AG04450 (cell line): ENCODE measurements around the gene GNB3. TPM values are rescaled to one million over a fixed set of nuclear protein-coding genes. Genes with fewer than 3 reads are reported as not detected.

Experiments
- CTCF ChIA-PET: fragments of 300-600, 350-600 bp; formaldehyde crosslinking; extraction: SDS; loops from one replicate; lab custom pipeline; 2022; ENCODE audit warnings: antibody characterized with exemption, inconsistent platforms; lab: Charles Lee
- POLR2A ChIA-PET: fragments of 350-600 bp; formaldehyde crosslinking; extraction: SDS; loops from one replicate; lab custom pipeline; 2021; ENCODE audit warnings: antibody characterized with exemption, inconsistent platforms; lab: Yijun Ruan, JAX
- DNase-seq: peaks from one replicate; pipeline ENCODE4 v3.0.0-alpha.2; 2011; ENCODE audit warnings: low read depth, low spot score
- H3K27ac ChIP-seq: one replicate; pipeline ENCODE4 v1.5.1; 2012; ENCODE audit warnings: low read depth, low read length, control low read depth
- H3K27me3 ChIP-seq: one replicate; pipeline ENCODE4 v1.6.0; 2012; ENCODE audit warnings: low read length; ENCODE audit not compliant: control insufficient read depth, insufficient read depth
- H3K4me3 ChIP-seq: 2 replicates; pipeline ENCODE4 v1.5.1; 2011; ENCODE audit warnings: mild to moderate bottlenecking, low read depth, low read length, control low read depth
- H3K9me3 ChIP-seq: 2 replicates; pipeline ENCODE4 v1.5.1; 2012; ENCODE audit warnings: low read length; ENCODE audit not compliant: control insufficient read depth, insufficient read depth
- polyA plus RNA-seq: library from polyadenylated mRNA; depleted of rRNA; stranded (reverse); fragments of >200 nt; gene quantifications from 2 replicates; pipeline ENCODE4 v1.2.3, GENCODE V29; 2011
- TF ChIP-seq, protein P1 (sequence below): IDR thresholded peaks from 2 replicates; pipeline ENCODE4 v1.5.1; 2011; ENCODE audit warnings: low read depth, low read length, control low read depth, inconsistent platforms

The GNB3 gene
- polyA plus RNA-seq, 1 experiment, result 3.6 TPM

DNA sequence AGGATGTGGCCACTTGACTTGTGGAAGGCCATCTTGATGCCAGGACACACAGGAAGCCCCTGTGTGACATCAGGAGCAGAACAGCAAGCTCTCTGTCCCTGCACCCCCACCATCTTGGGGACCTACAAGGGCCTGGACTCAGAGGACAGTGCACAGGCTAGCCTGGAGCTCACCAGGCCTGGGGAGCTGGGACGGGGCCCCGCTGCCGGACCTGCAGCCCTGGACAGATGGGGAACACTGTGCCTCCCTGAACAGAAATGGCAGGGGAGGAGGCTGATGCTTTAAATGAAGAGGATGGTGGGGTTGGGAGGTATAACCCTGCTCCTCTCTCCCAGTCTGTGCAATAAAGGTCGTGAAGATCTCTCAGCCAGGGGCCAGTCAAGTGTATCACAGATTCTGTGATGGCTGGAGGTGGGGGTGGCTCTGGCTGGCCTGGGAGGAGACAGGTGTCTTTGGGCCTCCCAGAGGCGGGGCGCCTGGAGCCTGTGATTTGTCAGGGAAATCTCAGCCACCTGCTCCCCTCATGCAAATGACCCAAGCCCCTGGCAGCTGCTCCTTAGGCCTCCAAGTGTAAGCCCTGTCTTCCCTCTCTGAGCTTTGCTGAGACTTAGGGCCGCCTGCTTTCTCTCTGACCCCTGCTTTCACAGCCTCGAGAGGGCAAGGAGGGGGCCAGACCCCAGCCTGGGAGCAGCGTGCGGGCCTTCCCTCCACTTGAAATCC lies 1.1 kb upstream of the GNB3 start:
- POLR2A ChIA-PET, result interaction anchor here (0.9 to 3.3 kb wide), 3 partner anchors 10 to 12 kb away, joined by 3 to 14 read pairs (median 6); partner anchors contain the start of genes CDCA3, P3H3 and USP5
- Histone ChIP-seq H3K9me3 (no peaks in the 10 kb centered on the region; the same call in 1 of the 2 replicates), H3K27me3 (no peaks in the 10 kb centered on the region), H3K27ac (no peak overlapping the region), H3K4me3 (no peak overlapping the region)
- DNase-seq, result no peak
- CTCF ChIA-PET, result interaction anchor here (1.0 to 1.8 kb wide), 4 partner anchors 30 to 227 kb away, joined by 3 to 8 read pairs (median 4); partner anchors contain the start of gene MLF2
- TF ChIP-seq, protein P1, sequence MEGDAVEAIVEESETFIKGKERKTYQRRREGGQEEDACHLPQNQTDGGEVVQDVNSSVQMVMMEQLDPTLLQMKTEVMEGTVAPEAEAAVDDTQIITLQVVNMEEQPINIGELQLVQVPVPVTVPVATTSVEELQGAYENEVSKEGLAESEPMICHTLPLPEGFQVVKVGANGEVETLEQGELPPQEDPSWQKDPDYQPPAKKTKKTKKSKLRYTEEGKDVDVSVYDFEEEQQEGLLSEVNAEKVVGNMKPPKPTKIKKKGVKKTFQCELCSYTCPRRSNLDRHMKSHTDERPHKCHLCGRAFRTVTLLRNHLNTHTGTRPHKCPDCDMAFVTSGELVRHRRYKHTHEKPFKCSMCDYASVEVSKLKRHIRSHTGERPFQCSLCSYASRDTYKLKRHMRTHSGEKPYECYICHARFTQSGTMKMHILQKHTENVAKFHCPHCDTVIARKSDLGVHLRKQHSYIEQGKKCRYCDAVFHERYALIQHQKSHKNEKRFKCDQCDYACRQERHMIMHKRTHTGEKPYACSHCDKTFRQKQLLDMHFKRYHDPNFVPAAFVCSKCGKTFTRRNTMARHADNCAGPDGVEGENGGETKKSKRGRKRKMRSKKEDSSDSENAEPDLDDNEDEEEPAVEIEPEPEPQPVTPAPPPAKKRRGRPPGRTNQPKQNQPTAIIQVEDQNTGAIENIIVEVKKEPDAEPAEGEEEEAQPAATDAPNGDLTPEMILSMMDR, result no peak

DNA sequence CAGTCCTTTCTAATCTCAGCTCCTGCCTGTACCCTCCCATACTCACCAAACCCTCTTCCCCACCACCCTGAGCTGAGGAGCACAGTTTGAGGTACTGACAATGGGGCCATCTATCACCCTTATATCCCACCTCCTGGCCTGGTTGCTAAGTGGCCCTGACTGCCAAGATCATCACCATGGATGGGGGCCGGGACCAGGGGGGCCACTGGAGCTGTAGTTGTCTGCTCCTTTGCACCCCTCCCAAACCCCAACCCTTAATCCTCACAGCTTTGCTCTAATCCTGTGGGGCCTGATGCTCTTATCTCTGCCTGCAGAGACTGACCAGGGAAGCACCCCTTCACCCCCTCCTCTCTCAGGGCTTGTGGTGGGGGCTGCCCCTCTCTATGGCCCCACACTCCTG lies 395 bp upstream of the GNB3 start:
- no peak for DNase-seq
- POLR2A ChIA-PET, result interaction anchor here (2.5 to 3.3 kb wide), 2 partner anchors 11 kb away, joined by 6 to 14 read pairs; partner anchors contain the start of genes CDCA3, P3H3 and USP5
- H3K27me3 ChIP-seq, result no peaks in the 10 kb centered on the region
- CTCF ChIA-PET, result interaction anchor here (1.7 to 1.8 kb wide), 2 partner anchors 29 to 87 kb away, joined by 4 to 8 read pairs; partner anchors contain the start of gene MLF2
- TF ChIP-seq, protein P1, result no peak
- no peak overlapping the region for H3K4me3 ChIP-seq
- no peak overlapping the region for H3K27ac ChIP-seq
- H3K9me3 ChIP-seq, result no peaks in the 10 kb centered on the region; the same call in 1 of the 2 replicates

DNA sequence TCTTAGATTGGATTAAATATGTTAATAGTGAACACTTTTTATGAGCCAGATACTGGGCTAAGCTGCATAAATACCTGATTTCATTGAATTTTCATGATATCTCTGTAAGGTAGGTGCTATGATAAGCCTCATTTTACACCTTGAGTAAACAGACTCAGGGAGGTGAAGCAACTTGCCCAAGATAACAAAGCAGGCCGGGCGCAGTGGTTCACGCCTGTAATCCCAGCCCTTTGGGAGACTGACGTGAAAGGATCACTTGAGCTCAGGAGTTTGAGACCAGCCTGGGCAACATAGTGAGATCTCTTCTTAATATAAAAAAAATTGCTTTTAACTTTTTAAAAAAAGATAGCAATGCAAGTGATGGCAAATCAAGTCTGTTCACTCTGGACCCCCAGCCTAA lies 1.4 kb downstream of the GNB3 start:
- TF ChIP-seq, protein P1, result no peak
- ChIA-PET CTCF (interaction anchor here (0.9 to 1.2 kb wide), 2 partner anchors 8 to 28 kb away, joined by 3 read pairs; no protein-coding TSS in a partner anchor), POLR2A (interaction anchor here (0.6 to 3.3 kb wide), 3 partner anchors 9 to 1116 kb away, joined by 3 to 14 read pairs (median 7); partner anchors contain the start of genes CDCA3 and P3H3)
- H3K4me3 ChIP-seq, result no peak overlapping the region
- H3K27me3 ChIP-seq, result no peaks in the 10 kb centered on the region
- no peak for DNase-seq
- H3K27ac ChIP-seq, result no peak overlapping the region
- no peaks in the 10 kb centered on the region; the same call in 1 of the 2 replicates for H3K9me3 ChIP-seq

DNA sequence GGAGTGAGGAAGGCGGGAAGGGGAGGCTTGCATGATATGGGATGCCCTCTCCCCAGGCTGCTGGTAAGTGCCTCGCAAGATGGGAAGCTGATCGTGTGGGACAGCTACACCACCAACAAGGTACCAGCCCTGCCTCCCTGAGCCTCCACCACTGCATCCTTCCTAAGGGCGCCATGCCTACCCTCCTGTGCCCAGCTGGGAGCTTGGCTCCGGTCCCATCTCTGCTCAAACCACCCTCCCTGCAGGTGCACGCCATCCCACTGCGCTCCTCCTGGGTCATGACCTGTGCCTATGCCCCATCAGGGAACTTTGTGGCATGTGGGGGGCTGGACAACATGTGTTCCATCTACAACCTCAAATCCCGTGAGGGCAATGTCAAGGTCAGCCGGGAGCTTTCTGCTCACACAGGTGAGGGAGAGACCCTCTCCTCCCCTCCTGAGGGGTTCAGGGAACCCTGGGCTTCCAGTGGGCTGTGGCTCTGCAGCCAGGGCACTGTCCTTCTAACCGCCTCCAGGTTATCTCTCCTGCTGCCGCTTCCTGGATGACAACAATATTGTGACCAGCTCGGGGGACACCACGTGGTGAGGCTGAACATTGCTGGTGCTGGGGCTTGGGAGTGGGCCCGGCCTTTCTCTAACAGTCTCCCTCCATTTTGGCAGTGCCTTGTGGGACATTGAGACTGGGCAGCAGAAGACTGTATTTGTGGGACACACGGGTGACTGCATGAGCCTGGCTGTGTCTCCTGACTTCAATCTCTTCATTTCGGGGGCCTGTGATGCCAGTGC lies 2.6 kb downstream of the GNB3 start:
- no peaks in the 10 kb centered on the region for H3K9me3 ChIP-seq
- POLR2A ChIA-PET, result interaction anchor here (0.8 to 2.3 kb wide), 2 partner anchors 8 kb away, joined by 4 to 7 read pairs; partner anchors contain the start of gene CDCA3
- peak overlapping the region; percentile 2 for H3K27ac ChIP-seq
- H3K27me3 ChIP-seq, result no peaks in the 10 kb centered on the region
- CTCF ChIA-PET, result interaction anchor here (0.6 to 1.5 kb wide), 2 partner anchors 65 to 90 kb away, joined by 3 to 4 read pairs; partner anchors contain the start of gene MLF2
- no peak for DNase-seq
- H3K4me3 ChIP-seq, result no peak overlapping the region
- TF ChIP-seq, protein P1, result no peak
